NB4 (cell line): ENCODE results near the gene ANKRD13B.

Experiments
- DNase-seq: peaks from one replicate; pipeline ENCODE4 v3.0.0; 2010; ENCODE audit warnings: low read depth
- H3K4me3 ChIP-seq: one replicate; pipeline ENCODE4 v1.5.1; 2011; ENCODE audit warnings: mild to moderate bottlenecking, low read depth, low read length, moderate library complexity
- MYC ChIP-seq: IDR thresholded peaks from 2 replicates; pipeline ENCODE4 v1.6.1; 2011; ENCODE audit warnings: low read depth, low read length
- POLR2A ChIP-seq: IDR thresholded peaks from 2 replicates; pipeline ENCODE4 v1.6.1; 2011; ENCODE audit warnings: mild to moderate bottlenecking; ENCODE audit not compliant: insufficient read length; ENCODE audit errors: extremely low read depth
- TF ChIP-seq, protein P1 (sequence below): IDR thresholded peaks from 2 replicates; pipeline ENCODE4 v1.6.1; 2011; ENCODE audit warnings: low read depth, low read length
- TF ChIP-seq, protein P2 (sequence below): IDR thresholded peaks from one replicate; pipeline ENCODE4 v1.5.1; 2012; ENCODE audit warnings: low read depth, low read length

The ANKRD13B gene

DNA sequence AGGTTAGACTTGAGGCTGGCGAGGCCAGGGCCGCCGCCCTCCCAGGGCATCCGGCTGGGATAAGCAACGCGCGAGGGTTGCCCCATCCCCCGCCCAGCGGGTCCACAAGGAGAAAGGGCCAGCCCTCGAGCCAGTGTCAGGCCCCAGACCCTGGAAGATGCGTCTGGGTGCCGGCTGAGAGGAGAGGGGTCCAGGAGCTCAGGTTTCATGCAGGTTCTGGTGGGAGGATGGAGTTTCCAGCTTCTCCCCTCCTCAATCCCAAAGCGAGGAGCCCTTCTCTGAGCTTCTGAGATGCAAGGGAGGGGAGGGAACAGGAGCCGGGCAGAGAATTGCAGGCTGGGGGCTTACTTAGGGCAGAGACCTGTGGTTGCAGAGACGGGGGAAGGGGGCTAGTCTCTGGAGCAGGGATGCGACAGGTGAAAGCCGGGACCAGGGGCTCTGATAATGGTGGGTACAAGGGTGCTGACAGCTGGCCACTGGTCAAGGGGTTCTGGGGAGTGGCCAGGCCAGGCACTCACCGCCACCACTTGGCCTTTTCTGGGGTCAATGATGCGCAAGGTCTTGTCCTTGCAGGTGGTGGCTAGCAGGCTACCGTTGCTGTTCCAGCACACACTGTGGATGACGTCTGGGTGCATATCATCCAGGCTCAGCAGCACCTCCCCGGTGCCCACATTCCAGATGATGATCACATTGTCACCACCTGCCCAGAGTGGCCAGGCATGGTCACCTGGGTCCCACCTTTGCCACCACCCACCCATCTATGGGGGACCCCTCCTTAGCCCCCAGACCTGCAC, 25.5 kb downstream of the ANKRD13B start:
- no peak for DNase-seq
- no peak for TF ChIP-seq POLR2A
- TF ChIP-seq, protein P1, sequence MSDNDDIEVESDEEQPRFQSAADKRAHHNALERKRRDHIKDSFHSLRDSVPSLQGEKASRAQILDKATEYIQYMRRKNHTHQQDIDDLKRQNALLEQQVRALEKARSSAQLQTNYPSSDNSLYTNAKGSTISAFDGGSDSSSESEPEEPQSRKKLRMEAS: no peak
- TF ChIP-seq MYC: no peak
- TF ChIP-seq, protein P2, sequence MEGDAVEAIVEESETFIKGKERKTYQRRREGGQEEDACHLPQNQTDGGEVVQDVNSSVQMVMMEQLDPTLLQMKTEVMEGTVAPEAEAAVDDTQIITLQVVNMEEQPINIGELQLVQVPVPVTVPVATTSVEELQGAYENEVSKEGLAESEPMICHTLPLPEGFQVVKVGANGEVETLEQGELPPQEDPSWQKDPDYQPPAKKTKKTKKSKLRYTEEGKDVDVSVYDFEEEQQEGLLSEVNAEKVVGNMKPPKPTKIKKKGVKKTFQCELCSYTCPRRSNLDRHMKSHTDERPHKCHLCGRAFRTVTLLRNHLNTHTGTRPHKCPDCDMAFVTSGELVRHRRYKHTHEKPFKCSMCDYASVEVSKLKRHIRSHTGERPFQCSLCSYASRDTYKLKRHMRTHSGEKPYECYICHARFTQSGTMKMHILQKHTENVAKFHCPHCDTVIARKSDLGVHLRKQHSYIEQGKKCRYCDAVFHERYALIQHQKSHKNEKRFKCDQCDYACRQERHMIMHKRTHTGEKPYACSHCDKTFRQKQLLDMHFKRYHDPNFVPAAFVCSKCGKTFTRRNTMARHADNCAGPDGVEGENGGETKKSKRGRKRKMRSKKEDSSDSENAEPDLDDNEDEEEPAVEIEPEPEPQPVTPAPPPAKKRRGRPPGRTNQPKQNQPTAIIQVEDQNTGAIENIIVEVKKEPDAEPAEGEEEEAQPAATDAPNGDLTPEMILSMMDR: no peak
- H3K4me3 ChIP-seq: no peak overlapping the region

DNA sequence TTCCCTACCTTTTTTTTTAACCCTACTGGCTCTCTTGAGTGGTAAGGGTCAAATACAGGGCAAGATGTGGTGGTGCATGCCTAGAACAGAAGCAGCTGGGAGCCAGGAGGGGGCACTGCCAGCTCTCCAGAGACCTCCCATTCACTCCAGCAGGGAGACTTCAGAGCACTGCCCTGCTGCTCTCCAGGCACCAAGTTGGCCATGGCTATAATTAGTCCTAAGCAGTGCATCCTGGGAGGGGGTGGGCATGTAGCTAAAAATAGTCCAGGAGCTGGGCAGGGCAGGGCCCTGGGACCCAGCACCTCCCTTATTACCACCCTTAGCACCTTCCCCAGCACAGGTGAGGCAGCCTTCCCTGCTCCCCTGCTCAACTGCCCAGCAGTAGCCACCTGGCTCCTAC, 26.3 kb downstream of the ANKRD13B start:
- no peak overlapping the region for H3K4me3 ChIP-seq
- DNase-seq: peak; percentile 72
- TF ChIP-seq, protein P2: peak; percentile 47
- TF ChIP-seq, protein P1: no peak

DNA sequence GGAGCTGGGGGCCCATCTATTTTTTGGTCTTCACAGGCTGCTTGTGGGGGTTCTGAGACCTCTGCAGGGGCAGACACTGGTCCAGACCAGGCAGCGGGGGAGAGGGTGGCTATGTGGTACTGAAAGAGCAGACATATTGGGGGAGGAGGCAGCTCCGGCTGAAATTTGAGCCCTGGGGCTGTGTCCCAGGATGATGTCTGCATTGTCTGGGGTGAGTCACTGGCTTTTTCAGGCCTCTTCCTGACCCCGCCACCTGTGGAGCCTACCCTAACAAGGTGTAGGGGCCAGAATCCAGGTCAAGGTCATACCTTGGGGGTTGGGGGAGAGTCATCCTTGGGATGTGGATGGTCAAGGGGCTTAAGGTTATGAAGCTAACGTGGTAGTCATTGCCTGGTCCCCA, 27.3 kb downstream of the ANKRD13B start:
- DNase-seq: no peak
- TF ChIP-seq, protein P1: no peak
- TF ChIP-seq, protein P2: no peak
- TF ChIP-seq MYC: no peak
- no peak for TF ChIP-seq POLR2A
- H3K4me3 ChIP-seq: no peak overlapping the region

DNA sequence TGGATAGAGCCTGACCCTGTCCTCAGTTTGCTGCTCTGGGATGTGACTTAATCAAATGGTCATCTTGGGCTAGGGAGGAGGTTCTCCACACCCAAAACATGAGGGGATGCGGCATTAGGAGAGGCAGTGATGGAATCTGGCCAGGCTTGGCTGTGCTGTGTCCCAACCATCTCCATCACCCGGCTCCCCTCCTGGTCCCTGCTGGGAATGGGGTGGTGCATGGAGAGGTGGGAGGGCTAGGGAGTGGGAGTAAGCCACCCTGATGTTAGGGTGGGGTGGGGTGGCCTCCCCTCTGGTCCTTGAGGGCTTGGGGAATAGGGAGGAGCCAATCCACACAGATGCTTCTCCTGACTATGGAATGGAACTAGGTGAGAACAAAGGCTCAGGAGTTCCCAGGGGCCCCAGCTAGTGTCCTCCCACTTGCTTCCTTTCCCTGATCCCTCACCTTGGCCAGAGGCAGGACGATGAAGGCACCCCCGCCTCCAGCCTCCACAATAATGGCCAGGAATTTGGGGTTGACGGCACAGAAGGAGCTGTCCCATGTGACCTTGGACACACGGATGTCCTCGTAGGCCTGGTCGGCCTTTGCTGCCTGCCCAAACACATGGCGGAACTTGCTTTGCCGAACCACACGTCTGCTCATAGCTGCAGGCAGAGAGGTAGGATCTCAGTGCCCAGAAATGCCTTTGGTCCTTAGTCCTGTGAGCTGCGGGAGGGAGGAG, 28.0 kb downstream of the ANKRD13B start:
- TF ChIP-seq, protein P1: no peak
- TF ChIP-seq, protein P2: no peak
- TF ChIP-seq MYC (no peak), POLR2A (no peak)
- no peak for DNase-seq
- no peak overlapping the region for H3K4me3 ChIP-seq

DNA sequence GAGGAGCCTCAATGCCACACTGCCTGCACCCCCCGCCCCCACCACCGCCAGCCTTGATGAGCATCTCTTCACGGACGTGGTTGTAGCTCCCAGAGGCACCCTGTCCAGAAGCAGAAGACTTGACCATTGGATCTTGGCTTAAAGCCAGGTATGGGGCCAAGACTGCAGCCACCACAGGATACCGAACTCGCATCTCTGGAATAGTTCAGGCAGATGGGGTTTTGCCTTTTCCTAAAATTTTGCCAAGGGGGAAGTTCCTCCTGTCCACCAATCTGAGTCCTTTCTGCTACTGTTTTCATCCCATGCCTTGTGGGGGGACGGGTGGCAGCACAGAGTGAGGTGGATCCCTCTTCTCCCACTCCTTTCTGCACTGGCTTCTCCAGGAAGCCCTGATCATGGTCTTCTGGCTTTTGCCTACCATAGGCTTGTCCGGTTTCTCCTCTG, 28.8 kb downstream of the ANKRD13B start:
- TF ChIP-seq, protein P2: no peak
- TF ChIP-seq, protein P1: no peak
- TF ChIP-seq MYC: no peak
- H3K4me3 ChIP-seq: no peak overlapping the region

More for the DNA sequence above, 28.8 kb downstream of the ANKRD13B start:
- DNase-seq: no peak
